MM.1S (cell line): ENCODE results near the gene PXN.

ENCODE experiments used
- DNase-seq: peaks from one replicate; pipeline ENCODE4 v3.0.0-alpha.2; 2015
- H2AFZ ChIP-seq: fragments of 300-600 bp; sonication (generic); 2 replicates; pipeline ENCODE4 v1.6.0; 2016; ENCODE audit warnings: antibody characterized with exemption, low read length
- H3F3A ChIP-seq: fragments of 300-600 bp; sonication (generic); 2 replicates; pipeline ENCODE4 v1.6.1; 2016; ENCODE audit warnings: mild to moderate bottlenecking, antibody characterized with exemption, low read length, moderate library complexity, mixed read lengths; ENCODE audit not compliant: insufficient read depth
- H3K27ac ChIP-seq: fragments of 300-600 bp; sonication (generic); 2 replicates; pipeline ENCODE4 v1.5.1; 2016; ENCODE audit warnings: mild to moderate bottlenecking, low read length
- H3K27me3 ChIP-seq: fragments of 300-600 bp; sonication (generic); replicated peaks from 2 replicates; pipeline ENCODE4 v1.6.0; 2016; ENCODE audit warnings: low read length; ENCODE audit not compliant: insufficient read depth
- H3K36me3 ChIP-seq: fragments of 300-600 bp; sonication (generic); replicated peaks from 2 replicates; pipeline ENCODE4 v1.6.1; 2016; ENCODE audit warnings: mild to moderate bottlenecking, low read length, mixed read lengths; ENCODE audit not compliant: insufficient read depth
- H3K4me1 ChIP-seq: fragments of 300-600 bp; sonication (generic); 2 replicates; pipeline ENCODE4 v1.6.1; 2016; ENCODE audit warnings: low read length, mixed read lengths
- H3K4me2 ChIP-seq: fragments of 300-600 bp; sonication (generic); 2 replicates; pipeline ENCODE4 v1.6.0; 2016; ENCODE audit warnings: low read depth, low read length
- H3K4me3 ChIP-seq: fragments of 300-600 bp; sonication (generic); 2 replicates; pipeline ENCODE4 v1.5.1; 2016; ENCODE audit warnings: low read length, mixed read lengths
- H3K79me2 ChIP-seq: fragments of 300-600 bp; sonication (generic); 2 replicates; pipeline ENCODE4 v1.6.1; 2016; ENCODE audit warnings: mixed run types, low read length, mixed read lengths
- H3K9ac ChIP-seq: fragments of 300-600 bp; sonication (generic); 2 replicates; pipeline ENCODE4 v1.6.1; 2016; ENCODE audit warnings: low read length, mixed read lengths
- H3K9me2 ChIP-seq: fragments of 300-600 bp; sonication (generic); replicated peaks from 2 replicates; pipeline ENCODE4 v1.6.1; 2016; ENCODE audit warnings: mild to moderate bottlenecking, low read length, mixed read lengths; ENCODE audit not compliant: insufficient read depth
- H3K9me3 ChIP-seq: fragments of 300-600 bp; sonication (generic); replicated peaks from 2 replicates; pipeline ENCODE4 v1.6.1; 2016; ENCODE audit warnings: mild to moderate bottlenecking, low read length, mixed read lengths; ENCODE audit not compliant: insufficient read depth
- H4K20me1 ChIP-seq: fragments of 300-600 bp; sonication (generic); 2 replicates; pipeline ENCODE4 v1.6.1; 2016; ENCODE audit warnings: mild to moderate bottlenecking, low read length, moderate library complexity, mixed read lengths; ENCODE audit not compliant: insufficient read depth
- CTCF ChIP-seq: fragments of 300-600 bp; sonication (generic); IDR thresholded peaks from 2 replicates; pipeline ENCODE4 v1.5.1; 2016; ENCODE audit warnings: antibody characterized with exemption, low read length, mixed read lengths
- EZH2 ChIP-seq: fragments of 300-600 bp; sonication (generic); optimal IDR thresholded peaks from 2 replicates; pipeline ENCODE3; 2017; ENCODE audit warnings: low read depth, mild to moderate bottlenecking, antibody characterized with exemption, low read length, mixed read lengths
- EZH2phosphoT487 ChIP-seq: fragments of 300-600 bp; sonication (generic); IDR thresholded peaks from 2 replicates; pipeline ENCODE4 v1.6.1; 2018; ENCODE audit warnings: antibody characterized with exemption, low read length

PXN gene

GRCh38 chr12:120190386-120190785 is 75.1 kb downstream of the PXN start:
- Histone ChIP-seq H3K27me3 (no peaks in the 10 kb centered on the region), H3K9me2 (no peaks in the 10 kb centered on the region), H3K4me1 (peaks cover 16% of the 10 kb centered on the region), H3K36me3 (no peaks in the 10 kb centered on the region; the same call in 1 of the 2 replicates), H3K27ac (peak overlapping the region; percentile 66; the same call in 1 of the 2 replicates), H3F3A (peaks cover 28% of the 10 kb centered on the region), H4K20me1 (no peaks in the 10 kb centered on the region), H2AFZ (no peak overlapping the region), H3K4me3 (no peak overlapping the region), H3K79me2 (peaks cover 77% of the 10 kb centered on the region), H3K9ac (no peak overlapping the region), H3K9me3 (no peaks in the 10 kb centered on the region), H3K4me2 (no peak overlapping the region)
- no peak for TF ChIP-seq EZH2
- no peak for TF ChIP-seq CTCF
- no peak for TF ChIP-seq EZH2phosphoT487
- DNase-seq = no peak

GRCh38 chr12:120186654-120187053 is 78.9 kb downstream of the PXN start:
- Histone ChIP-seq H3K4me2 (no peak overlapping the region), H3K27me3 (no peaks in the 10 kb centered on the region), H2AFZ (no peak overlapping the region), H4K20me1 (no peaks in the 10 kb centered on the region), H3K4me3 (no peak overlapping the region), H3K9me3 (no peaks in the 10 kb centered on the region), H3K79me2 (peaks cover 84% of the 10 kb centered on the region), H3K27ac (no peak overlapping the region), H3K9ac (no peak overlapping the region), H3F3A (peaks cover 8% of the 10 kb centered on the region; the same call in 1 of the 2 replicates), H3K9me2 (no peaks in the 10 kb centered on the region), H3K4me1 (peaks cover 11% of the 10 kb centered on the region), H3K36me3 (no peaks in the 10 kb centered on the region; the same call in 1 of the 2 replicates)
- no peak for TF ChIP-seq EZH2
- TF ChIP-seq EZH2phosphoT487 = no peak
- no peak for TF ChIP-seq CTCF
- DNase-seq = no peak

GRCh38 chr12:120183211-120183631 is 82.3 kb downstream of the PXN start:
- Histone ChIP-seq H3K36me3 (no peaks in the 10 kb centered on the region), H3K4me2 (no peak overlapping the region), H4K20me1 (no peaks in the 10 kb centered on the region), H2AFZ (no peak overlapping the region), H3K4me3 (no peak overlapping the region), H3K4me1 (no peaks in the 10 kb centered on the region), H3K79me2 (peaks cover 56% of the 10 kb centered on the region), H3K9me3 (no peaks in the 10 kb centered on the region), H3K9ac (no peak overlapping the region), H3F3A (no peaks in the 10 kb centered on the region), H3K9me2 (no peaks in the 10 kb centered on the region), H3K27me3 (no peaks in the 10 kb centered on the region), H3K27ac (no peak overlapping the region)
- DNase-seq = no peak
- TF ChIP-seq CTCF = no peak
- TF ChIP-seq EZH2phosphoT487 = no peak
- no peak for TF ChIP-seq EZH2
